MM.1S (cell line): ENCODE measurements around the gene HSPB9.

Experiments used
- CTCF ChIP-seq: fragments of 300-600 bp; sonication (generic); IDR thresholded peaks from 2 replicates; pipeline ENCODE4 v1.5.1; 2016; ENCODE audit warnings: antibody characterized with exemption, low read length, mixed read lengths
- EZH2phosphoT487 ChIP-seq: fragments of 300-600 bp; sonication (generic); IDR thresholded peaks from 2 replicates; pipeline ENCODE4 v1.6.1; 2018; ENCODE audit warnings: antibody characterized with exemption, low read length

GRCh38 chr17:42119301-42119700, 3.3 kb upstream of the HSPB9 start:
- TF ChIP-seq EZH2phosphoT487 (no peak), CTCF (no peak)
